T-cell (primary cell): ENCODE results near the gene SIT1. TPM values are rescaled to one million over a fixed set of nuclear protein-coding genes. Genes with fewer than 3 reads are reported as not detected.
"Not testable (repeated sequence)": the region's sequence is repeated elsewhere in the genome, so short reads cannot be mapped to it uniquely, and the experiment has no call there.

Source experiments
- ATAC-seq, 4 experiments: fragments of 200-7000 bp in 3 of 4; fragments of 150-1000 bp in 1 of 4; cut with Tn5 transposase; replicated peaks in 1 of 4; 1 replicate in 3 of 4; 2 replicates in 1 of 4; pipeline ENCODE4 v1.10.0; 2021; ENCODE audit warnings: moderate library complexity in 3 of 4, mild to moderate bottlenecking in 2 of 4, moderate number of reproducible peaks in 1 of 4
- CTCF ChIA-PET, 2 donors: fragments of 300-600 bp; sonication (Branson Sonifier 250); formaldehyde crosslinking; loops; one replicate each; lab custom pipeline; 2022; ENCODE audit warnings: antibody characterized with exemption in 2 of 2; lab: Charles Lee
- POLR2A ChIA-PET, 2 donors: fragments of 300-600 bp; sonication (Branson Sonifier 250); formaldehyde crosslinking; loops; one replicate each; lab custom pipeline; 2022; ENCODE audit warnings: antibody characterized with exemption in 2 of 2; lab: Charles Lee
- DNase-seq, 35 experiments: peaks; one replicate each; pipeline versions ENCODE4 v3.0.0 to v3.0.0-alpha.2; 2013 to 2023
- H3K27ac ChIP-seq: one replicate; pipeline ENCODE4 v1.5.1; 2013; ENCODE audit warnings: low read length
- H3K27me3 ChIP-seq, 2 experiments: replicated peaks in 1 of 2; 1 replicate in 1 of 2; 2 replicates in 1 of 2; pipeline versions ENCODE4 v1.6.1 to v1.7.0; 2013; ENCODE audit warnings: low read length in 1 of 2, mixed read lengths in 1 of 2; ENCODE audit not compliant: control insufficient read depth in 2 of 2, insufficient read depth in 2 of 2; ENCODE audit errors: extremely low read depth in 1 of 2
- H3K36me3 ChIP-seq, 2 donors: 1 replicate in 1 of 2; 2 replicates in 1 of 2; pipeline versions ENCODE4 v1.6.1 to v1.7.0; 2013; ENCODE audit warnings: low read length in 1 of 2; ENCODE audit not compliant: control insufficient read depth in 2 of 2, insufficient read depth in 1 of 2; ENCODE audit errors: extremely low read depth in 1 of 2
- H3K4me1 ChIP-seq, 2 experiments: 1 replicate in 1 of 2; 2 replicates in 1 of 2; pipeline versions ENCODE4 v1.6.1 to v1.7.0; 2013; ENCODE audit warnings: low read length in 2 of 2, mixed read lengths in 1 of 2; ENCODE audit not compliant: insufficient read depth in 2 of 2, control insufficient read depth in 1 of 2; ENCODE audit errors: extremely low read depth in 1 of 2
- H3K4me3 ChIP-seq, 2 donors: 1 replicate in 1 of 2; 2 replicates in 1 of 2; pipeline versions ENCODE4 v1.5.1 to v1.7.0; 2013; ENCODE audit warnings: mild to moderate bottlenecking in 2 of 2, low read length in 1 of 2, moderate library complexity in 1 of 2; ENCODE audit not compliant: control insufficient read depth in 1 of 2; ENCODE audit errors: extremely low read depth in 1 of 2
- H3K9me3 ChIP-seq: 2 replicates; pipeline ENCODE4 v1.7.0; 2013
- H3K27ac Mint-ChIP-seq, 2 donors: one replicate each; pipeline ENCODE4 v1.8.0; 2020 to 2021; ENCODE audit warnings: mild to moderate bottlenecking in 2 of 2, mixed read lengths in 2 of 2
- H3K27me3 Mint-ChIP-seq, 2 donors: one replicate each; pipeline ENCODE4 v1.8.0; 2021 to 2022; ENCODE audit warnings: mixed read lengths in 2 of 2
- H3K36me3 Mint-ChIP-seq: one replicate; pipeline ENCODE4 v1.8.0; 2021; ENCODE audit warnings: mixed read lengths
- H3K4me1 Mint-ChIP-seq, 3 donors: one replicate each; pipeline ENCODE4 v1.8.0; 2020 to 2022; ENCODE audit warnings: mixed read lengths in 3 of 3, mild to moderate bottlenecking in 1 of 3
- H3K4me3 Mint-ChIP-seq, 3 donors: one replicate each; pipeline ENCODE4 v1.8.0; 2020 to 2022; ENCODE audit warnings: mild to moderate bottlenecking in 3 of 3, mixed read lengths in 3 of 3, moderate library complexity in 3 of 3
- H3K9me3 Mint-ChIP-seq, 3 donors: one replicate each; pipeline ENCODE4 v1.8.0; 2020 to 2022; ENCODE audit warnings: mixed read lengths in 3 of 3
- WGBS: methylation state at CpG from one replicate; pipeline ENCODE4 v1.1.5; 2013; ENCODE audit warnings: missing lambda C conversion rate; ENCODE audit not compliant: insufficient coverage; 5-methylcytosine and 5-hydroxymethylcytosine counted together
- total RNA-seq, 35 experiments: library from RNA in 6 of 35; stranded (reverse) in 6 of 35; fragments of 120-200 nt in 1 of 35; gene quantifications; one replicate each; pipeline versions ENCODE4 v1.2.1 to v1.2.4 and lab custom pipeline; 2013 to 2026

SIT1 gene
- total RNA-seq, 5 donors from 2014 or later (not counting 1 experiment from before 2014, with no cell fraction given): 34.9 to 57.1 (median 51.9) TPM

- peak overlapping the region; percentile 72 to 91 for H3K4me3 ChIP-seq
- H3K9me3 Mint-ChIP-seq: no peaks in the 10 kb centered on the region
- H3K9me3 ChIP-seq: no peaks in the 10 kb centered on the region
- ChIA-PET POLR2A (interaction anchor here (0.5 to 1.0 kb wide), 2 partner anchors 8 to 16 kb away, joined by 3 to 5 read pairs; partner anchors contain the start of genes CCDC107 (in 1 of the 2) and RMRP (in 1 of the 2)), CTCF (interaction anchor here (0.5 to 6.3 kb wide), 8 partner anchors 9 to 1639 kb away, joined by 3 to 122 read pairs (median 4); partner anchors contain the start of genes CCDC107 (in 1 of the 2) and RMRP (in 1 of the 2))
- peak overlapping the region; percentile 79 for H3K27ac ChIP-seq
- DNase-seq (peak in 18 of 35 experiments; percentile 24 to 65 (median 36)), ATAC-seq (peak in 2 of 4 experiments; percentile 11 to 12)
- no peaks in the 10 kb centered on the region for H3K27me3 ChIP-seq
- H3K4me1 ChIP-seq: peaks cover 27 to 77% of the 10 kb centered on the region in 2 experiments
- H3K27ac Mint-ChIP-seq: peak overlapping the region; percentile 88 to 99
- 6% methylated on average over 22 of the region's 26 CpGs for WGBS
- no peaks in the 10 kb centered on the region for H3K36me3 Mint-ChIP-seq
- H3K36me3 ChIP-seq: no peaks in the 10 kb centered on the region
- H3K4me1 Mint-ChIP-seq: peaks cover 43 to 81% (median 58%) of the 10 kb centered on the region in 3 donors
- H3K4me3 Mint-ChIP-seq: peak overlapping the region; percentile 85 to 92 (median 88)
- H3K27me3 Mint-ChIP-seq: no peaks in the 10 kb centered on the region
These were observed 1.0 kb downstream of the SIT1 start for GRCh38 chr9:35649431-35650340.

GRCh38 chr9:35646533-35647265, 4.0 kb downstream of the SIT1 start:
- H3K27ac ChIP-seq: peak overlapping the region; percentile 92
- H3K4me1 ChIP-seq: peaks cover 31 to 78% of the 10 kb centered on the region in 2 experiments
- CTCF ChIA-PET: interaction anchor here (0.6 to 6.3 kb wide), 20 partner anchors 8 to 214 kb away, joined by 3 to 122 read pairs (median 4); partner anchors contain the start of genes CCDC107 (in 2 of the 2), RMRP (in 2 of the 2), CREB3 (in 1 of the 2) and TLN1 (in 1 of the 2)
- peak; percentile 74 to 95 (median 87) for DNase-seq
- no peaks in the 10 kb centered on the region for H3K27me3 ChIP-seq
- Mint-ChIP-seq H3K9me3 (no peaks in the 10 kb centered on the region), H3K36me3 (no peaks in the 10 kb centered on the region), H3K4me1 (peaks cover 54 to 74% (median 59%) of the 10 kb centered on the region in 3 donors), H3K4me3 (peak overlapping the region; percentile 85 to 97 (median 95)), H3K27me3 (no peaks in the 10 kb centered on the region), H3K27ac (peak overlapping the region; percentile 99)
- under 1% methylated on average over 44 of the region's 58 CpGs for WGBS
- no peaks in the 10 kb centered on the region for H3K9me3 ChIP-seq
- POLR2A ChIA-PET: interaction anchor here (0.6 to 0.9 kb wide), 7 partner anchors 8 to 747 kb away, joined by 4 to 11 read pairs (median 5); partner anchors contain the start of genes ARHGEF39 (in 1 of the 2), CCDC107 (in 1 of the 2) and RMRP (in 1 of the 2)
- no peaks in the 10 kb centered on the region for H3K36me3 ChIP-seq
- peak overlapping the region; percentile 81 to 84 for H3K4me3 ChIP-seq
- peak; percentile 83 to 87 (median 85) for ATAC-seq

- no peaks in the 10 kb centered on the region for H3K27me3 ChIP-seq
- DNase-seq (no peak), ATAC-seq (peak in 1 of 4 experiments; percentile 4)
- peak overlapping the region; percentile 81 to 84 for H3K4me3 ChIP-seq
- peak overlapping the region; percentile 99 for H3K27ac Mint-ChIP-seq
- H3K27ac ChIP-seq: peak overlapping the region; percentile 92
- no peaks in the 10 kb centered on the region for H3K9me3 ChIP-seq
- POLR2A ChIA-PET: interaction anchor here in 1 of 2 donors (0.6 to 0.9 kb wide), 2 partner anchors 12 to 552 kb away, joined by 3 to 5 read pairs; partner anchors contain the start of genes CCDC107 and RMRP
- peaks cover under 1% of the 10 kb centered on the region for H3K36me3 Mint-ChIP-seq
- WGBS: 2% methylated on average over 7 of the region's 11 CpGs
- H3K4me1 ChIP-seq: peaks cover 26 to 72% of the 10 kb centered on the region in 2 experiments
- peaks cover 53 to 74% (median 57%) of the 10 kb centered on the region in 3 donors for H3K4me1 Mint-ChIP-seq
- H3K27me3 Mint-ChIP-seq: no peaks in the 10 kb centered on the region
- H3K4me3 Mint-ChIP-seq: peak overlapping the region; percentile 85 to 97 (median 95)
- H3K36me3 ChIP-seq: no peaks in the 10 kb centered on the region
- CTCF ChIA-PET: interaction anchor here in 1 of 2 donors (0.6 to 6.3 kb wide), 8 partner anchors 13 to 102 kb away, joined by 3 to 122 read pairs (median 10); partner anchors contain the start of genes CCDC107, CREB3, RMRP and TLN1
- no peaks in the 10 kb centered on the region for H3K9me3 Mint-ChIP-seq
These were observed 4.6 kb downstream of the SIT1 start for GRCh38 chr9:35646153-35646532.

GRCh38 chr9:35645736-35646135, 5.0 kb downstream of the SIT1 start:
- POLR2A ChIA-PET: interaction anchor here (0.6 to 0.7 kb wide), 3 partner anchors 67 to 552 kb away, joined by 3 to 4 read pairs (median 3); no protein-coding TSS in a partner anchor
- H3K36me3 Mint-ChIP-seq, H3K27me3 ChIP-seq, ATAC-seq, H3K9me3 ChIP-seq, H3K36me3 ChIP-seq, H3K9me3 Mint-ChIP-seq, H3K27me3 Mint-ChIP-seq, DNase-seq: not testable (repeated sequence)
- peak overlapping the region; percentile 81 to 84 for H3K4me3 ChIP-seq
- Mint-ChIP-seq H3K4me3 (peak overlapping the region; percentile 85 to 97 (median 95)), H3K4me1 (peaks cover 53 to 74% (median 57%) of the 10 kb centered on the region in 3 donors), H3K27ac (peak overlapping the region; percentile 99)
- WGBS: 33% methylated on average over 3 of the region's 10 CpGs
- CTCF ChIA-PET: interaction anchor here in 1 of 2 donors (0.6 to 6.3 kb wide), 8 partner anchors 13 to 103 kb away, joined by 3 to 122 read pairs (median 10); partner anchors contain the start of genes CCDC107, CREB3, RMRP and TLN1
- H3K4me1 ChIP-seq: peaks cover 23 to 68% of the 10 kb centered on the region in 2 experiments
- peak overlapping the region; percentile 92 for H3K27ac ChIP-seq

GRCh38 chr9:35643046-35643445, 7.7 kb downstream of the SIT1 start:
- ChIA-PET POLR2A (no interaction called here), CTCF (no interaction called here)
- DNase-seq (no peak), ATAC-seq (no peak)
- no peak overlapping the region for H3K27ac ChIP-seq
- H3K4me3 ChIP-seq: no peak overlapping the region
- H3K27me3 ChIP-seq: no peaks in the 10 kb centered on the region
- Mint-ChIP-seq H3K9me3 (no peaks in the 10 kb centered on the region), H3K4me1 (peaks cover 59 to 72% (median 64%) of the 10 kb centered on the region in 3 donors), H3K27me3 (no peaks in the 10 kb centered on the region), H3K36me3 (peaks cover 9% of the 10 kb centered on the region), H3K4me3 (no peak overlapping the region), H3K27ac (peak overlapping the region in 1 of 2 donors; percentile 64)
- H3K4me1 ChIP-seq: peaks cover 22 to 54% of the 10 kb centered on the region in 2 experiments
- H3K9me3 ChIP-seq: no peaks in the 10 kb centered on the region
- no peaks in the 10 kb centered on the region for H3K36me3 ChIP-seq
- 96% methylated on average over 12 of the region's 12 CpGs for WGBS
